ENCODE data around the gene PCID2.

PCID2 gene

DNA sequence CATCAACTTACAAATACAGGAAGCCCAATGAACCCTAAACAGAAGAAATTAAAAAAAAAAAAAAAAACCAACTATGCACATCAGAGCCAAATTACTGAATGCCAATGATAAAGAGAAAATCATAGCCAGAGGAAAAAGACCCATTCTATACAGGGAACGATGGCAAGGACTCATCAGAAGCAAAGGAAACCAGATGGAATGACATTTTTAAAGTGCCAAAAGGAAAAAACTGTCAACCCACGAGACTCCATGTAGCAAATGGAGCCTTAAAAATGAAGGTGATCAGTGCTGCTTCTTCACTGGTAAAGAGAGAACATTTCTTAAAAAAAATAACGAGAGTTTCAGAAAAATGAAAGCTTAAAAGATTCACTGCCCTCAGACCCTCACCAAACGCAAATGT, 18.3 kb downstream of the PCID2 start:
- Histone ChIP-seq H3K9me3 (ENCODE audit: control insufficient read depth, low read length) (no peaks in the 10 kb centered on the region), H3K4me3 (ENCODE audit: insufficient read depth, low read depth, low read length, poor library complexity, severe bottlenecking) (no peak overlapping the region), H3K27ac (ENCODE audit: insufficient read depth, low read length, poor library complexity, severe bottlenecking) (no peak overlapping the region), H3K27me3 (replicated peaks; ENCODE audit: control insufficient read depth, insufficient read depth, low read length, poor library complexity, severe bottlenecking) (no peaks in the 10 kb centered on the region), H3K36me3 (ENCODE audit: control insufficient read depth, insufficient read depth, low read length) (peaks cover 31% of the 10 kb centered on the region), H3K4me1 (ENCODE audit: control insufficient read depth, insufficient read depth, low read length, poor library complexity, severe bottlenecking) (peaks cover 10% of the 10 kb centered on the region)
- DNase-seq: no peak

GRCh38 chr13:113187883-113188665, 20.4 kb downstream of the PCID2 start:
- H3K9me3 ChIP-seq (ENCODE audit: control insufficient read depth, low read length): no peaks in the 10 kb centered on the region
- H3K36me3 ChIP-seq (ENCODE audit: control insufficient read depth, insufficient read depth, low read length): peaks cover 22% of the 10 kb centered on the region
- no peaks in the 10 kb centered on the region for H3K27me3 ChIP-seq (replicated peaks; ENCODE audit: control insufficient read depth, insufficient read depth, low read length, poor library complexity, severe bottlenecking)
- DNase-seq: no peak
- H3K4me3 ChIP-seq (ENCODE audit: insufficient read depth, low read depth, low read length, poor library complexity, severe bottlenecking): no peak overlapping the region
- H3K4me1 ChIP-seq (ENCODE audit: control insufficient read depth, insufficient read depth, low read length, poor library complexity, severe bottlenecking): peaks cover 19% of the 10 kb centered on the region
- no peak overlapping the region for H3K27ac ChIP-seq (ENCODE audit: insufficient read depth, low read length, poor library complexity, severe bottlenecking)

DNA sequence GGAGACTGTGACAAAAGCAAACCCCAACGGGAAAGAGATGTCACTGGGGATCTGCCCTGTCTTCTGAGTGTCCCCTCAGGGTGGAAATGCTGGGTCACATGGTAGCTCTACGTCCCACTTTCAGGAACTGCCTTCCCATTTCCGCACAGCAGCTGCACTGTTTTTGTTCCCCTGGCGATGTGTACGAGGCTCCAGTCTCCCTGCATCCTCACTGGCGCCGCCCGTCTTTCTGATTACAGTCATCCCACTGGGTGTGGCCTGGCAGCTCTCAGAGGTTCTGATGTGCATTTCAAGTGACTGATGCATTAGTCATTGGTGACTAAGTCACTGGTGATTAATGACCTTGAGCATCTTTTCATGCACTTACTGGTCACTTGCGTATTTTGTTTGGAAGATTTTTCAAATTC, 21.2 kb downstream of the PCID2 start:
- DNase-seq: peak in 1 of 3 donors; percentile 24
- no peak overlapping the region for H3K4me3 ChIP-seq (ENCODE audit: insufficient read depth, low read depth, low read length, poor library complexity, severe bottlenecking)
- no peaks in the 10 kb centered on the region for H3K9me3 ChIP-seq (ENCODE audit: control insufficient read depth, low read length)
- H3K27ac ChIP-seq (ENCODE audit: insufficient read depth, low read length, poor library complexity, severe bottlenecking): peak overlapping the region; percentile 43
- H3K36me3 ChIP-seq (ENCODE audit: control insufficient read depth, insufficient read depth, low read length): peaks cover 15% of the 10 kb centered on the region
- H3K4me1 ChIP-seq (ENCODE audit: control insufficient read depth, insufficient read depth, low read length, poor library complexity, severe bottlenecking): peaks cover 19% of the 10 kb centered on the region
- H3K27me3 ChIP-seq (replicated peaks; ENCODE audit: control insufficient read depth, insufficient read depth, low read length, poor library complexity, severe bottlenecking): no peaks in the 10 kb centered on the region

GRCh38 chr13:113186061-113186900, 22.2 kb downstream of the PCID2 start:
- peak overlapping the region; percentile 11 for H3K4me3 ChIP-seq (ENCODE audit: insufficient read depth, low read depth, low read length, poor library complexity, severe bottlenecking)
- H3K27ac ChIP-seq (ENCODE audit: insufficient read depth, low read length, poor library complexity, severe bottlenecking): peak overlapping the region; percentile 43
- no peaks in the 10 kb centered on the region for H3K9me3 ChIP-seq (ENCODE audit: control insufficient read depth, low read length)
- no peak for DNase-seq
- peaks cover 19% of the 10 kb centered on the region for H3K4me1 ChIP-seq (ENCODE audit: control insufficient read depth, insufficient read depth, low read length, poor library complexity, severe bottlenecking)
- peaks cover 18% of the 10 kb centered on the region for H3K36me3 ChIP-seq (ENCODE audit: control insufficient read depth, insufficient read depth, low read length)
- no peaks in the 10 kb centered on the region for H3K27me3 ChIP-seq (replicated peaks; ENCODE audit: control insufficient read depth, insufficient read depth, low read length, poor library complexity, severe bottlenecking)

- no peak for DNase-seq
- H3K4me3 ChIP-seq (ENCODE audit: insufficient read depth, low read depth, low read length, poor library complexity, severe bottlenecking): peak overlapping the region; percentile 34
- peak overlapping the region; percentile 47 for H3K27ac ChIP-seq (ENCODE audit: insufficient read depth, low read length, poor library complexity, severe bottlenecking)
- peaks cover 19% of the 10 kb centered on the region for H3K4me1 ChIP-seq (ENCODE audit: control insufficient read depth, insufficient read depth, low read length, poor library complexity, severe bottlenecking)
- no peaks in the 10 kb centered on the region for H3K9me3 ChIP-seq (ENCODE audit: control insufficient read depth, low read length)
- H3K36me3 ChIP-seq (ENCODE audit: control insufficient read depth, insufficient read depth, low read length): peaks cover 24% of the 10 kb centered on the region
- H3K27me3 ChIP-seq (replicated peaks; ENCODE audit: control insufficient read depth, insufficient read depth, low read length, poor library complexity, severe bottlenecking): no peaks in the 10 kb centered on the region
These were observed 23.7 kb downstream of the PCID2 start for GRCh38 chr13:113184568-113185440.

GRCh38 chr13:113183450-113184129, 24.9 kb downstream of the PCID2 start:
- H3K9me3 ChIP-seq (ENCODE audit: control insufficient read depth, low read length): no peaks in the 10 kb centered on the region
- H3K27me3 ChIP-seq (replicated peaks; ENCODE audit: control insufficient read depth, insufficient read depth, low read length, poor library complexity, severe bottlenecking): no peaks in the 10 kb centered on the region
- peaks cover 29% of the 10 kb centered on the region for H3K36me3 ChIP-seq (ENCODE audit: control insufficient read depth, insufficient read depth, low read length)
- peaks cover 25% of the 10 kb centered on the region for H3K4me1 ChIP-seq (ENCODE audit: control insufficient read depth, insufficient read depth, low read length, poor library complexity, severe bottlenecking)
- no peak overlapping the region for H3K4me3 ChIP-seq (ENCODE audit: insufficient read depth, low read depth, low read length, poor library complexity, severe bottlenecking)
- no peak overlapping the region for H3K27ac ChIP-seq (ENCODE audit: insufficient read depth, low read length, poor library complexity, severe bottlenecking)
- DNase-seq: no peak

GRCh38 chr13:113182046-113182445, 26.4 kb downstream of the PCID2 start:
- H3K36me3 ChIP-seq (ENCODE audit: control insufficient read depth, insufficient read depth, low read length): peaks cover 35% of the 10 kb centered on the region
- H3K4me3 ChIP-seq (ENCODE audit: insufficient read depth, low read depth, low read length, poor library complexity, severe bottlenecking): no peak overlapping the region
- no peaks in the 10 kb centered on the region for H3K27me3 ChIP-seq (replicated peaks; ENCODE audit: control insufficient read depth, insufficient read depth, low read length, poor library complexity, severe bottlenecking)
- no peak for DNase-seq
- no peaks in the 10 kb centered on the region for H3K9me3 ChIP-seq (ENCODE audit: control insufficient read depth, low read length)
- H3K4me1 ChIP-seq (ENCODE audit: control insufficient read depth, insufficient read depth, low read length, poor library complexity, severe bottlenecking): peaks cover 25% of the 10 kb centered on the region
- H3K27ac ChIP-seq (ENCODE audit: insufficient read depth, low read length, poor library complexity, severe bottlenecking): peak overlapping the region; percentile 33

DNA sequence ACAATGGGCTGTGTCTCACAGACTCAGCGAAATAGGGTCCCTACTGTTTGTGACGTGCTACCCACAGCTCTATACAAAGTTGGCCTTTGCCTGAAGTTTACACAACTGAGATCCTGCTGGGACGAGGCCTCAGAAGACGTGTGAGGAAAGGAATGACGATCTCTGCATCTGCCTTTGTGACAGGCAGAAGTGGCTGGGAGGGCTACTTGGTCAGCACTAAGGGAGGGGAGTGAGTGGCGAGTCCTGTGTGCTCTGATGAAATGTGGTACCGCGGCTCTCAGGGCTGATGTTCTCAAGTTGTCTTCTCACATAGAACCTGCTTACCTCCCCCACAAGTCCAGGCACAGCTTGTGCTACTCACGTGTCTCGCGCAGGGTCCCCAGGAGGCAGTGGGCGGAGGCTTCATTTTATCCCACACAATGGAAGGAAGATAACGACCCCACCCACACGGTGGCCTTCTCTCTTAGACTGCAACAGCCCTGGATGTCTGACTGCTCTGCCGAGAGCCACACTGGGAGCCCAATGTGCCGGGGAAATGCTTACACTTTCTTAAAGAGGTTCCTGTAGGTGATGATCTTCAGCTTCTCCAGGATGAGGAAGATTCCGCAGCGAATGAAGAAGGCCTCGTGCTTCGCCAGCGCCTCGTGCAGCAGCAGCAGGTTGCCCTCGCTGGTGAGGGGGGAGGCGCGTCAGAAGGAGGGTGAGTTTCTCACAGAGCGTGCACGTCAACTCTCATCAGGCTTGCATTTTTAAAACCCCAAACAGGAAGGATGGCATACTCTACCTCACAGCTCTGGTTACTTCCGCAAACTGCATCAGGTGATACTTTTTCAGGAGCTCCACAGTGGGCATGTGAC, 28.9 kb downstream of the PCID2 start:
- Histone ChIP-seq H3K27me3 (replicated peaks; ENCODE audit: control insufficient read depth, insufficient read depth, low read length, poor library complexity, severe bottlenecking) (no peaks in the 10 kb centered on the region), H3K4me3 (ENCODE audit: insufficient read depth, low read depth, low read length, poor library complexity, severe bottlenecking) (no peak overlapping the region), H3K36me3 (ENCODE audit: control insufficient read depth, insufficient read depth, low read length) (peaks cover 35% of the 10 kb centered on the region), H3K4me1 (ENCODE audit: control insufficient read depth, insufficient read depth, low read length, poor library complexity, severe bottlenecking) (peaks cover 15% of the 10 kb centered on the region), H3K27ac (ENCODE audit: insufficient read depth, low read length, poor library complexity, severe bottlenecking) (no peak overlapping the region), H3K9me3 (ENCODE audit: control insufficient read depth, low read length) (no peaks in the 10 kb centered on the region)
- no peak for DNase-seq

- H3K27ac ChIP-seq (ENCODE audit: insufficient read depth, low read length, poor library complexity, severe bottlenecking): no peak overlapping the region
- DNase-seq: no peak
- peaks cover 34% of the 10 kb centered on the region for H3K36me3 ChIP-seq (ENCODE audit: control insufficient read depth, insufficient read depth, low read length)
- H3K9me3 ChIP-seq (ENCODE audit: control insufficient read depth, low read length): no peaks in the 10 kb centered on the region
- no peak overlapping the region for H3K4me3 ChIP-seq (ENCODE audit: insufficient read depth, low read depth, low read length, poor library complexity, severe bottlenecking)
- no peaks in the 10 kb centered on the region for H3K27me3 ChIP-seq (replicated peaks; ENCODE audit: control insufficient read depth, insufficient read depth, low read length, poor library complexity, severe bottlenecking)
- peaks cover 12% of the 10 kb centered on the region for H3K4me1 ChIP-seq (ENCODE audit: control insufficient read depth, insufficient read depth, low read length, poor library complexity, severe bottlenecking)
These were observed 29.6 kb downstream of the PCID2 start for GRCh38 chr13:113178896-113179167.
